Inferior parietal cortex (tissue), 1 donor: ENCODE data around the gene LIN37.

Experiments used
- DNase-seq: peaks from one replicate; pipeline ENCODE4 v3.0.0-alpha.2; 2016; ENCODE audit errors: extremely low spot score

Gene LIN37

GRCh38 chr19:35774274-35775045 lies 26.1 kb downstream of the LIN37 start:
- no peak for DNase-seq

- DNase-seq: no peak
These were observed 26.6 kb downstream of the LIN37 start for GRCh38 chr19:35775046-35775297.

- DNase-seq: peak; percentile 98
These were observed 27.1 kb downstream of the LIN37 start, which contains the start of gene ARHGAP33 for GRCh38 chr19:35775298-35776101. ARHGAP33 (plus strand) TSS chr19:35775564; CDS start chr19:35775659, 95 bp downstream.

- DNase-seq: no peak
These were observed 27.9 kb downstream of the LIN37 start for GRCh38 chr19:35776102-35776788.

- no peak for DNase-seq
These were observed 28.9 kb downstream of the LIN37 start for GRCh38 chr19:35777086-35777841.

GRCh38 chr19:35777961-35778360 lies 29.6 kb downstream of the LIN37 start:
- DNase-seq: no peak

- no peak for DNase-seq
These were observed 30.7 kb downstream of the LIN37 start for GRCh38 chr19:35779033-35779432.

- DNase-seq: no peak
These were observed 31.7 kb downstream of the LIN37 start for GRCh38 chr19:35780058-35780457.

- no peak for DNase-seq
These were observed 32.3 kb downstream of the LIN37 start for GRCh38 chr19:35780717-35781116.

GRCh38 chr19:35781650-35782049 lies 33.3 kb downstream of the LIN37 start:
- DNase-seq: no peak

GRCh38 chr19:35782589-35782988 lies 34.2 kb downstream of the LIN37 start:
- no peak for DNase-seq

- DNase-seq: no peak
These were observed 35.4 kb downstream of the LIN37 start for GRCh38 chr19:35783469-35784434.

GRCh38 chr19:35784503-35785338 lies 36.3 kb downstream of the LIN37 start:
- no peak for DNase-seq

- DNase-seq: no peak
These were observed 36.9 kb downstream of the LIN37 start for GRCh38 chr19:35785339-35785627.

GRCh38 chr19:35786299-35787160 lies 38.2 kb downstream of the LIN37 start:
- DNase-seq: no peak

- no peak for DNase-seq
These were observed 38.9 kb downstream of the LIN37 start for GRCh38 chr19:35787227-35787799.

GRCh38 chr19:35788205-35788960 lies 40.0 kb downstream of the LIN37 start:
- no peak for DNase-seq
